Testis (tissue), 3 donors: ENCODE data around the gene SPATA13. TPM values are rescaled to one million over a fixed set of nuclear protein-coding genes. Genes with fewer than 3 reads are reported as not detected.

ENCODE experiments used
- DNase-seq: peaks from one replicate; pipeline ENCODE4 v3.0.0-alpha.2; 2019
- H3K27ac ChIP-seq, 2 donors: fragments of 200-600 bp; sonication (generic); one replicate each; pipeline ENCODE4 v1.5.1; 2019
- H3K27me3 ChIP-seq: fragments of 200-600 bp; sonication (generic); one replicate; pipeline ENCODE4 v1.5.1; 2019
- H3K36me3 ChIP-seq: fragments of 200-600 bp; sonication (generic); one replicate; pipeline ENCODE4 v1.5.1; 2017; ENCODE audit warnings: low read depth; ENCODE audit errors: missing control alignments
- H3K4me1 ChIP-seq: fragments of 200-600 bp; sonication (generic); one replicate; pipeline ENCODE4 v1.5.1; 2019
- H3K4me3 ChIP-seq, 2 donors: fragments of 200-600 bp; sonication (generic); one replicate each; pipeline ENCODE4 v1.5.1; 2017 to 2019
- H3K9me3 ChIP-seq: fragments of 200-600 bp; sonication (generic); one replicate; pipeline ENCODE4 v1.5.1; 2017
- POLR2A ChIP-seq: fragments of 450-650 bp; IDR thresholded peaks from one replicate; pipeline ENCODE4 v1.6.1; 2017; ENCODE audit warnings: antibody characterized with exemption, mild to moderate bottlenecking, moderate library complexity
- WGBS, 2 donors: methylation state at CpG; one replicate each; pipeline ENCODE4 v1.1.5; 2018; 5-methylcytosine and 5-hydroxymethylcytosine counted together
- intact Hi-C: fragments of 100-400 bp; cut with DNase I; formaldehyde crosslinking; loops from one replicate; pipeline ENCODE4 v1.15.1; 2023; ENCODE audit warnings: low total_unique reads
- polyA plus RNA-seq: library from polyadenylated mRNA; stranded (reverse); fragments of 350-450 nt; fragmentation: Illumina TruSeq; extraction: RNeasy Lipid Tissue Mini Kit (QIAGEN cat#74804); gene quantifications from one replicate; pipeline ENCODE4 v1.2.3, GENCODE V29; 2014; ENCODE audit warnings: low read depth, low replicate concordance; ENCODE audit not compliant: insufficient read depth
- total RNA-seq, 2 donors: library from RNA; depleted of rRNA; stranded (reverse); fragments of >200 nt; gene quantifications; one replicate each; pipeline ENCODE4 v1.2.3, GENCODE V29; 2016
- TF ChIP-seq, protein P1 (sequence below), 3 experiments: fragments of 450-650 bp in 2 of 3; fragments of 200-600 bp in 1 of 3; sonication (generic) in 1 of 3; IDR thresholded peaks; one replicate each; pipeline ENCODE4 v1.5.1; 2016 to 2019; ENCODE audit warnings: antibody characterized with exemption in 3 of 3, mild to moderate bottlenecking in 2 of 3, moderate library complexity in 1 of 3

Gene SPATA13
- total and polyA plus RNA-seq, 3 donors from 2014 or later: 12.9 to 35.6 (median 30.6) TPM

DNA sequence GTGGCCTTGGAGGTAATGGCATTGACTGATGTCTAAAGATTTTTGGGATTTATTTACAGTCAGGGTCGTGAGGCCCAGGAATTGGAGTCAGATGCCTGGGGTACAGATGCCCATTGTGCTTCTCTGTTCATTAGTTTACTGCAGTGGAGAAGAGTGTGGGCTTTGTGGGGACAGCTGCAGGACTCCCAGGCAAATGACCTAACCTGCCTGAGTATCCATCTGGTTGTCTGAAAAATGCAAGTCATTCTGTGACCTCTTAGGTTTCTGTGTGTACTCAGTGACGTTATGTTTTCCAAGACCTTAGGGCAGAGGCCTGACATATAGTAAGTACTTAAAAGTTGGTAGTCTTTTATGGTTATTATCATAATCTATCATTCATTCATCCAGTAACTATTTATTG is 60.5 kb downstream of the SPATA13 start:
- intact Hi-C loops: loop anchor here (10.0 kb wide), 1 partner anchor 166 kb away; no protein-coding TSS in a partner anchor
- H3K4me3 ChIP-seq: no peak overlapping the region
- H3K4me1 ChIP-seq: peaks cover 8% of the 10 kb centered on the region
- H3K36me3 ChIP-seq: no peaks in the 10 kb centered on the region
- DNase-seq: no peak
- no peaks in the 10 kb centered on the region for H3K9me3 ChIP-seq
- TF ChIP-seq POLR2A: no peak
- TF ChIP-seq, protein P1, sequence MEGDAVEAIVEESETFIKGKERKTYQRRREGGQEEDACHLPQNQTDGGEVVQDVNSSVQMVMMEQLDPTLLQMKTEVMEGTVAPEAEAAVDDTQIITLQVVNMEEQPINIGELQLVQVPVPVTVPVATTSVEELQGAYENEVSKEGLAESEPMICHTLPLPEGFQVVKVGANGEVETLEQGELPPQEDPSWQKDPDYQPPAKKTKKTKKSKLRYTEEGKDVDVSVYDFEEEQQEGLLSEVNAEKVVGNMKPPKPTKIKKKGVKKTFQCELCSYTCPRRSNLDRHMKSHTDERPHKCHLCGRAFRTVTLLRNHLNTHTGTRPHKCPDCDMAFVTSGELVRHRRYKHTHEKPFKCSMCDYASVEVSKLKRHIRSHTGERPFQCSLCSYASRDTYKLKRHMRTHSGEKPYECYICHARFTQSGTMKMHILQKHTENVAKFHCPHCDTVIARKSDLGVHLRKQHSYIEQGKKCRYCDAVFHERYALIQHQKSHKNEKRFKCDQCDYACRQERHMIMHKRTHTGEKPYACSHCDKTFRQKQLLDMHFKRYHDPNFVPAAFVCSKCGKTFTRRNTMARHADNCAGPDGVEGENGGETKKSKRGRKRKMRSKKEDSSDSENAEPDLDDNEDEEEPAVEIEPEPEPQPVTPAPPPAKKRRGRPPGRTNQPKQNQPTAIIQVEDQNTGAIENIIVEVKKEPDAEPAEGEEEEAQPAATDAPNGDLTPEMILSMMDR (IDR thresholded peaks at IDR 0.05): no peak
- 56 to 75% methylated on average over 2 of the region's 2 CpGs for WGBS, 2 donors
- no peaks in the 10 kb centered on the region for H3K27me3 ChIP-seq
- no peak overlapping the region for H3K27ac ChIP-seq

DNA sequence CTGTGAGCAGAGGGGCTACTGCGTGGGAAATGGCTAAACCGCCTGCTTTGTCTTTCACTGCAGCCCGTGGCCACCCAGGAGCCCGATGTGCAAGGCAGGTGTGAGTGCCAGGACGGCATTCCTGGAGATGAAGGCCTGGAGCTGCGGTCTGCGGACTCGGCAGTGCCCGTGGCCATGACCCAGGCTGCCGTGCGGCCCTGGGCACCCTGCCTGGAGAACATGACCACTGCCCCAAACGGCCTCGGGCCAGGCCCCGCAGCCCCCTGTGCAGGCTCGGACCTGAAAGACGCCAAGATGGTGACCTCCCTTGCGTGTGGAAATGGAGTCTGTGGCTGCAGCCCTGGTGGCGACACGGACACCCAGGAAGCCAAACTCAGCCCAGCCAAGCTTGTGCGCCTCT is 62.2 kb downstream of the SPATA13 start:
- 90 to 93% methylated on average over 5 to 20 of the region's 20 CpGs for WGBS, 2 donors
- Histone ChIP-seq H3K36me3 (no peaks in the 10 kb centered on the region), H3K27me3 (no peaks in the 10 kb centered on the region), H3K27ac (no peak overlapping the region), H3K4me1 (peaks cover 8% of the 10 kb centered on the region), H3K9me3 (no peaks in the 10 kb centered on the region), H3K4me3 (no peak overlapping the region)
- TF ChIP-seq, protein P1 (IDR thresholded peaks at IDR 0.05): no peak
- TF ChIP-seq POLR2A: no peak
- intact Hi-C loops: loop anchor here (10.0 kb wide), 1 partner anchor 168 kb away; no protein-coding TSS in a partner anchor
- no peak for DNase-seq

DNA sequence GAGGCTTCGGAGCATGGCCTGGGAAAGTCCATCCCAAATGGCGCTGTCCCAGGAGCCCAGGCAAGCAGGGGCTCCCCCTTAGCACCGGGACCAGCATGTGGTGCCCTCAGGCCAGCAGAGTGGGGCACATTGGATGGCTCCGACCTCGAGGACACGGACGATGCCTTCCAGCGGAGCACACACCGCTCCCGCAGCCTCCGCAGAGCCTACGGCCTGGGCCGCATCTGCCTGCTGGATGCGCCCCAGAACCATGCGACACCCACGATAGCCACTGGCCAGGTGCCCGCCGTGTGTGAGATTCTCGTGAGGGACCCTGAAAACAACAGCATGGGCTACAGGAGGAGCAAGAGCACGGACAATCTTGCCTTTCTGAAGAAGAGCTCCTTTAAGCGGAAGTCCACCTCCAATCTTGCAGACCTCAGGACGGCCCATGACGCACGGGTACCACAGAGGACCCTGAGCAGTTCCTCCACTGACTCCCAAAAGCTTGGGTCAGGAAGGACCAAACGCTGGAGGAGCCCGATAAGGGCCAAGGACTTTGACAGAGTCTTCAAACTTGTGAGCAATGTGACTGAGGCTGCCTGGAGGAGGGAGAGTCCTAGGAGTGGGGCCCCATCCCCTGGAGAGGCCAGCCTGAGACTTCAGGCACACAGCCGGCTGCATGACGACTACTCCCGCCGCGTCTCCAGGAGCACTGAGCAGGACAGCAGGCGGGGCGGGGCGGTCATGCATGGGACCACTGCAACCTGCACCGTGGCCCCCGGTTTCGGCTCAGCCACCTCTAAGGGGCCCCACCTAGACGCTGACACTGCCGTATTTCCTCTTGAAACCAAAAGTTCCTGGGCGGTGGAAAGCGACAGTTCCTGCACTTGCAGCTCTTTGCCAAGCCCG is 63.1 kb downstream of the SPATA13 start:
- H3K4me1 ChIP-seq: peaks cover 8% of the 10 kb centered on the region
- no peak overlapping the region for H3K4me3 ChIP-seq
- H3K36me3 ChIP-seq: no peaks in the 10 kb centered on the region
- H3K27ac ChIP-seq: no peak overlapping the region
- 94 to 96% methylated on average over 25 to 42 of the region's 42 CpGs for WGBS, 2 donors
- no peak for TF ChIP-seq POLR2A
- TF ChIP-seq, protein P1 (IDR thresholded peaks at IDR 0.05): no peak
- no peaks in the 10 kb centered on the region for H3K27me3 ChIP-seq
- no peak for DNase-seq
- intact Hi-C loops: loop anchor here (10.0 kb wide), 1 partner anchor 169 kb away; no protein-coding TSS in a partner anchor
- no peaks in the 10 kb centered on the region for H3K9me3 ChIP-seq

DNA sequence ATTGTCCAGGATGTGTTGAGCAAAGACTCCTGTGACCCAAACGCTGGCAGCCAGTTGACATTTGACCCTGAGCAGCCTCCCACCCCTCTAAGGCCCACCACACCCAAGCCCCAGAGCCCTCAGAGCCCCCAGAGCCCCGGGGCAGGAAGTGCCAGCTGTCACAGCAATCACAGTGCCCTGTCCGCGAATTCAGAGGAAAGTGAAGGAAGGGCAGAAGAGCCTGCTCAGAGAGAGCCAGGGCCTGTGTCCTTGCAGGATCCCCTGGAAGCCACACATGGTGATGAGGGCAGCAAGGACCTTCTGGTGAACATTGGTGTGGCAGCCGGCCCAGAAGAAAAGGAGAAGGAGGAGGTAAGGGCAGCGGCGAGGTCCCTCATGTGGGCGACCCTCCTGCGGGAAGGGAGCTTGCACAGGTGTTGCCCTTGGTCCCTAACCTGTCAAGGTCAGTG is 63.7 kb downstream of the SPATA13 start:
- no peak overlapping the region for H3K4me3 ChIP-seq
- intact Hi-C loops: loop anchor here (10.0 kb wide), 1 partner anchor 169 kb away; no protein-coding TSS in a partner anchor
- no peak for TF ChIP-seq POLR2A
- TF ChIP-seq, protein P1 (IDR thresholded peaks at IDR 0.05): no peak
- no peak overlapping the region for H3K27ac ChIP-seq
- peaks cover 5% of the 10 kb centered on the region for H3K4me1 ChIP-seq
- no peaks in the 10 kb centered on the region for H3K36me3 ChIP-seq
- H3K27me3 ChIP-seq: no peaks in the 10 kb centered on the region
- no peak for DNase-seq
- 79 to 87% methylated on average over 8 to 9 of the region's 9 CpGs for WGBS, 2 donors
- H3K9me3 ChIP-seq: no peaks in the 10 kb centered on the region
